LHCN-M2 (cell line): Measurements from ENCODE around the gene CT45A2. TPM values are rescaled to one million over a fixed set of nuclear protein-coding genes. Genes with fewer than 3 reads are reported as not detected.
"Not testable (repeated sequence)": the region's sequence is repeated elsewhere in the genome, so short reads cannot be mapped to it uniquely, and the experiment has no call there.

Source experiments
- DNase-seq: peaks from one replicate; pipeline ENCODE4 v3.0.0-alpha.2; 2012; ENCODE audit warnings: low read depth
- polyA plus RNA-seq: library from polyadenylated mRNA; unstranded; fragments of >200 nt; gene quantifications from one replicate; pipeline ENCODE4 v1.2.1, GENCODE V29; 2012; ENCODE audit warnings: missing spikeins
- total RNA-seq: library from RNA; depleted of rRNA; stranded (reverse); fragments of >200 nt; gene quantifications from 2 replicates; pipeline ENCODE4 v1.2.3, GENCODE V29; 2014; rRNA removed

The CT45A2 gene, protein sequence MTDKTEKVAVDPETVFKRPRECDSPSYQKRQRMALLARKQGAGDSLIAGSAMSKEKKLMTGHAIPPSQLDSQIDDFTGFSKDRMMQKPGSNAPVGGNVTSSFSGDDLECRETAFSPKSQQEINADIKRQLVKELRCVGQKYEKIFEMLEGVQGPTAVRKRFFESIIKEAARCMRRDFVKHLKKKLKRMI
- not detected in 2 replicates for total RNA-seq
- not detected for polyA plus RNA-seq

DNA sequence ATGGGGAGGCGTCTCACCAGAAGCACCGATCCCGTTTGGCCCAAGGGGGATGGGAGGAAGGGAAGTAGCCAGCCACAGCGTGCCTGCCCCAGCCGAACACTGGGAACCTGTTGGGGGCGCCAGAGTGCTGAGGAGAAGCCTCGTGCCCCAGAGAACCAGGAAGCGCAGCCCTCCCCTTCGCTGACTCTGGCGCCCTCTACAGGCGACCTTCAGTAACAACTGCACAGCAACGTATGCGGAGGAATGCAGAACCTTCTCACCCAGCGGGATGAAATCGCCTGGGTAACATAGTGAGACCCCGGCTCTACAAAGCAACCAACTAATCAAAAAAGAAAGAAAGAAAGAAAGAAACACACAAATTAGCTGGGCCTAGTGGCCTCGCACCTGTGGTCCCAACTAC lies at the start of gene CT45A2:
Gene CT45A2 (minus strand): TSS at position 101 of the 400 bp plus-strand sequence. CDS start 3,747 bp downstream, outside the sequence.
- not testable (repeated sequence) for DNase-seq

DNA sequence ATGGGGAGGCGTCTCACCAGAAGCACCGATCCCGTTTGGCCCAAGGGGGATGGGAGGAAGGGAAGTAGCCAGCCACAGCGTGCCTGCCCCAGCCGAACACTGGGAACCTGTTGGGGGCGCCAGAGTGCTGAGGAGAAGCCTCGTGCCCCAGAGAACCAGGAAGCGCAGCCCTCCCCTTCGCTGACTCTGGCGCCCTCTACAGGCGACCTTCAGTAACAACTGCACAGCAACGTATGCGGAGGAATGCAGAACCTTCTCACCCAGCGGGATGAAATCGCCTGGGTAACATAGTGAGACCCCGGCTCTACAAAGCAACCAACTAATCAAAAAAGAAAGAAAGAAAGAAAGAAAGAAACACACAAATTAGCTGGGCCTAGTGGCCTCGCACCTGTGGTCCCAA lies 34.6 kb upstream of the CT45A2 start, which contains the start of gene CT45A8:
Gene CT45A8 (minus strand): TSS at position 101 of the 400 bp plus-strand sequence. CDS start 3,755 bp downstream, outside the sequence.
- DNase-seq, result not testable (repeated sequence)

DNA sequence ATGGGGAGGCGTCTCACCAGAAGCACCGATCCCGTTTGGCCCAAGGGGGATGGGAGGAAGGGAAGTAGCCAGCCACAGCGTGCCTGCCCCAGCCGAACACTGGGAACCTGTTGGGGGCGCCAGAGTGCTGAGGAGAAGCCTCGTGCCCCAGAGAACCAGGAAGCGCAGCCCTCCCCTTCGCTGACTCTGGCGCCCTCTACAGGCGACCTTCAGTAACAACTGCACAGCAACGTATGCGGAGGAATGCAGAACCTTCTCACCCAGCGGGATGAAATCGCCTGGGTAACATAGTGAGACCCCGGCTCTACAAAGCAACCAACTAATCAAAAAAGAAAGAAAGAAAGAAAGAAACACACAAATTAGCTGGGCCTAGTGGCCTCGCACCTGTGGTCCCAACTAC lies 17.4 kb upstream of the CT45A2 start, which contains the start of gene CT45A7:
Gene CT45A7 (minus strand): TSS at position 101 of the 400 bp plus-strand sequence. CDS start 3,747 bp downstream, outside the sequence.
- DNase-seq, result not testable (repeated sequence)

DNA sequence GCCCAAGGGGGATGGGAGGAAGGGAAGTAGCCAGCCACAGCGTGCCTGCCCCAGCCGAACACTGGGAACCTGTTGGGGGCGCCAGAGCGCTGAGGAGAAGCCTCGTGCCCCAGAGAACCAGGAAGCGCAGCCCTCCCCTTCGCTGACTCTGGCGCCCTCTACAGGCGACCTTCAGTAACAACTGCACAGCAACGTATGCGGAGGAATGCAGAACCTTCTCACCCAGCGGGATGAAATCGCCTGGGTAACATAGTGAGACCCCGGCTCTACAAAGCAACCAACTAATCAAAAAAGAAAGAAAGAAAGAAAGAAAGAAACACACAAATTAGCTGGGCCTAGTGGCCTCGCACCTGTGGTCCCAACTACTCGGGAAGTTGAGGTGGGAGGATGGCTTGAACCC lies 17.1 kb downstream of the CT45A2 start, which contains the start of gene CT45A6:
Gene CT45A6 (minus strand): TSS at position 101 of the 400 bp plus-strand sequence. CDS start 3,794 bp downstream, outside the sequence.
- DNase-seq, result not testable (repeated sequence)

DNA sequence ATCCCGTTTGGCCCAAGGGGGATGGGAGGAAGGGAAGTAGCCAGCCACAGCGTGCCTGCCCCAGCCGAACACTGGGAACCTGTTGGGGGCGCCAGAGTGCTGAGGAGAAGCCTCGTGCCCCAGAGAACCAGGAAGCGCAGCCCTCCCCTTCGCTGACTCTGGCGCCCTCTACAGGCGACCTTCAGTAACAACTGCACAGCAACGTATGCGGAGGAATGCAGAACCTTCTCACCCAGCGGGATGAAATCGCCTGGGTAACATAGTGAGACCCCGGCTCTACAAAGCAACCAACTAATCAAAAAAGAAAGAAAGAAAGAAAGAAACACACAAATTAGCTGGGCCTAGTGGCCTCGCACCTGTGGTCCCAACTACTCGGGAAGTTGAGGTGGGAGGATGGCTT lies 34.4 kb downstream of the CT45A2 start, which contains the start of gene CT45A5:
Gene CT45A5 (minus strand): TSS at position 101 of the 400 bp plus-strand sequence. CDS start 3,774 bp downstream, outside the sequence.
- DNase-seq, result not testable (repeated sequence)

DNA sequence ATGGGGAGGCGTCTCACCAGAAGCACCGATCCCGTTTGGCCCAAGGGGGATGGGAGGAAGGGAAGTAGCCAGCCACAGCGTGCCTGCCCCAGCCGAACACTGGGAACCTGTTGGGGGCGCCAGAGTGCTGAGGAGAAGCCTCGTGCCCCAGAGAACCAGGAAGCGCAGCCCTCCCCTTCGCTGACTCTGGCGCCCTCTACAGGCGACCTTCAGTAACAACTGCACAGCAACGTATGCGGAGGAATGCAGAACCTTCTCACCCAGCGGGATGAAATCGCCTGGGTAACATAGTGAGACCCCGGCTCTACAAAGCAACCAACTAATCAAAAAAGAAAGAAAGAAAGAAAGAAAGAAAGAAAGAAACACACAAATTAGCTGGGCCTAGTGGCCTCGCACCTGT lies 51.7 kb downstream of the CT45A2 start, which contains the start of gene CT45A3:
Gene CT45A3 (minus strand): TSS at position 101 of the 400 bp plus-strand sequence. CDS start 3,747 bp downstream, outside the sequence.
- not testable (repeated sequence) for DNase-seq

Other genes starting within 250 kb of the CT45A2 start
- not detected in 2 replicates for gene CT45A1, start 106.4 kb downstream of the CT45A2 start, total RNA-seq
- not detected in 2 replicates for gene CT45A3, start 51.8 kb downstream of the CT45A2 start, total RNA-seq
- gene CT45A5, start 34.5 kb downstream of the CT45A2 start, total RNA-seq, result not detected in 2 replicates
- not detected in 2 replicates for gene CT45A6, start 17.2 kb downstream of the CT45A2 start, total RNA-seq
- gene CT45A7, start 17.3 kb upstream of the CT45A2 start, total RNA-seq, result not detected in 2 replicates
- not detected in 2 replicates for gene CT45A8, start 34.5 kb upstream of the CT45A2 start, total RNA-seq
- not detected in 2 replicates for gene CT45A9, start 51.8 kb upstream of the CT45A2 start, total RNA-seq
- gene CT45A10, start 73.4 kb upstream of the CT45A2 start, total RNA-seq, result not detected in 2 replicates
- gene SAGE1, start 73.7 kb upstream of the CT45A2 start, total RNA-seq, result not detected in 2 replicates
- gene MMGT1, start 154.0 kb upstream of the CT45A2 start, total RNA-seq, result 20.7 and 23.8 TPM in 2 replicates
- gene SLC9A6, start 165.4 kb upstream of the CT45A2 start, total RNA-seq, result 18.7 and 23.6 TPM in 2 replicates